GM12873 (cell line): ENCODE results near the gene COTL1.

Experiments used
- CTCF ChIP-seq: IDR thresholded peaks from 2 replicates; pipeline ENCODE4 v1.5.1; 2012; ENCODE audit warnings: low read depth, mild to moderate bottlenecking, moderate library complexity, low read length, control low read depth; ENCODE audit not compliant: insufficient read depth; ENCODE audit errors: missing control alignments

COTL1 gene

GRCh38 chr16:84631153-84631466 lies 13.2 kb upstream of the COTL1 start:
- TF ChIP-seq CTCF = no peak

- TF ChIP-seq CTCF = no peak
Observed at GRCh38 chr16:84630446-84631152, 12.7 kb upstream of the COTL1 start.

GRCh38 chr16:84630009-84630408 lies 12.1 kb upstream of the COTL1 start:
- TF ChIP-seq CTCF = no peak

GRCh38 chr16:84629580-84629979 lies 11.7 kb upstream of the COTL1 start:
- no peak for TF ChIP-seq CTCF

GRCh38 chr16:84628226-84628731 lies 10.4 kb upstream of the COTL1 start:
- TF ChIP-seq CTCF = no peak

- no peak for TF ChIP-seq CTCF
Observed at GRCh38 chr16:84625556-84625955, 7.7 kb upstream of the COTL1 start.

- no peak for TF ChIP-seq CTCF
Observed at GRCh38 chr16:84618581-84619460, 943 bp upstream of the COTL1 start.
